Motor neuron (in vitro differentiated cells): ENCODE measurements around the gene PRSS56. TPM values are rescaled to one million over a fixed set of nuclear protein-coding genes. Genes with fewer than 3 reads are reported as not detected.
A peak's percentile ranks its signal among the peaks of the same experiment; 100 is the strongest.

Experiments used
- ATAC-seq, 8 experiments: fragments of 200-7000 bp; cut with Tn5 transposase; replicated peaks in 6 of 8; 2 replicates each; pipeline ENCODE4 v1.8.0; 2021; ENCODE audit warnings: mild to moderate bottlenecking in 8 of 8, moderate library complexity in 8 of 8
- H3K27ac ChIP-seq, 2 donors: fragments of 250-450 bp; sonication (Bioruptor Pico); 2 replicates each; pipeline ENCODE4 v1.9.0; 2021; ENCODE audit warnings: antibody characterized with exemption in 2 of 2, mild to moderate bottlenecking in 2 of 2, moderate library complexity in 1 of 2
- H3K4me1 ChIP-seq, 2 donors: fragments of 250-450 bp; sonication (Bioruptor Pico); replicated peaks in 1 of 2; 2 replicates each; pipeline ENCODE4 v1.6.1; 2021; ENCODE audit warnings: antibody characterized with exemption in 2 of 2, mild to moderate bottlenecking in 2 of 2, moderate library complexity in 1 of 2
- H3K4me3 ChIP-seq, 5 donors: fragments of 250-450 bp; sonication (Bioruptor Pico); 2 replicates each; pipeline ENCODE4 v1.9.0; 2021; ENCODE audit warnings: antibody characterized with exemption in 5 of 5, mild to moderate bottlenecking in 5 of 5, moderate library complexity in 4 of 5
- WGBS, 10 experiments: fragments of 450-650 bp; shearing (Covaris generic); methylation state at CpG; one replicate each; pipeline ENCODE4 v1.0.0; 2022; 5-methylcytosine and 5-hydroxymethylcytosine counted together
- in situ Hi-C, 9 experiments: fragments of 400-800 bp; cut with MboI; loops; one replicate each; pipeline ENCODE4 v1.15.0; 2021; ENCODE audit warnings: low sequenced_read_pairs in 9 of 9, low pct_unique_long_range_greater_than_20kb in 2 of 9; ENCODE audit not compliant: unreplicated experiment in 9 of 9
- total RNA-seq, 8 experiments: library from RNA; unstranded; fragments of 300-600 nt; gene quantifications; 2 replicates each; pipeline versions ENCODE4 v1.2.3 to v1.2.4, GENCODE V29; 2022

Gene PRSS56
- total RNA-seq, 8 experiments from 2014 or later: 0.08 to 1.9 (median 0.58) TPM; not detected in 2

GRCh38 chr2:232543491-232543890 lies 23.3 kb downstream of the PRSS56 start:
- H3K4me1 ChIP-seq: peaks cover 0 to 7% of the 10 kb centered on the region in 2 donors
- in situ Hi-C loops: loop anchor here in 1 of 9 experiments (25.0 kb wide), 1 partner anchor 631 kb away; no protein-coding TSS in a partner anchor

DNA sequence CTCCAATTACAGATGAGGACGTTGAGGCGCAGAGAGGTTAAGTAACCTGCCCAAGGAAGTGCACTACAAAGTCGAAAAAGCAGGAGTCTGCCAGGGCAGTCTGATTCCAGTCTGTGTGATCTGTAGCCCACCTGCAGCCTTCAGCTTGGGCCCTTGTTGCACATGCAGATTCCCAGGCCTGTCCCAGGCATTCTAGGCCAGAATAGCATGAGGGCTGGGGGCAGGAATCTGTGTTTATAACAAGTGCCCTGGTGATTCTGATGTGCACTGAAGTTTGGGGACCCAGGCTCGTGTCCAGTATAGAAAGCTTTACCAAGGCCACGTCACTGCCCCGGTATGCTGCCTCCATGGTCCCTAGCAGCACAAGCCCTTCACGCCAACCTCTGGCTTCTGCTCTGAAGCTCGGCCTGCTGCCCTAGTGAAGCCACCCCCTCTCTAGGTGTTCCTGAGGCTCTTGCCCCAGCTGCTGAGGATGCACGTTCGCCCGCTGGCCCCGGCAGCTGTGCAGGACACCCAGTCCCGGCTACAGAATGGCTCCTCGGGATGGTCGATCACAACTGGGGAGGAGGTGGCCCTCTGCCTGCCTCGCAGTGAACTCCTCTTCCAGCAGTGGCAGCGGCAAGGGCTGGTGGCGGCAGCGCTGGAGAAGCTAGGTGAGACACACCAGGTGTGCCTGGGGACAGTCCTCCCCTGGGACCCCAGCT lies 23.9 kb downstream of the PRSS56 start:
- WGBS, 10 experiments: 94 to 100% (median 100%) methylated on average over 2 to 11 of the region's 19 CpGs; no CpG with 5 or more reads in 5 of the 10 experiments
- no peak overlapping the region for H3K4me3 ChIP-seq
- in situ Hi-C loops: loop anchor here in 1 of 9 experiments (25.0 kb wide), 1 partner anchor 632 kb away; no protein-coding TSS in a partner anchor
- ATAC-seq: peak in 1 of 8 experiments; percentile 8
- peaks cover 0 to 7% of the 10 kb centered on the region in 2 donors for H3K4me1 ChIP-seq
- H3K27ac ChIP-seq: no peak overlapping the region

More at GRCh38 chr2:232543491-232543890, 23.3 kb downstream of the PRSS56 start:
- ATAC-seq: no peak
- WGBS, 10 experiments: 70 to 98% (median 83%) methylated on average over 1 to 8 of the region's 14 CpGs; no CpG with 5 or more reads in 7 of the 10 experiments
- no peak overlapping the region for H3K4me3 ChIP-seq
- no peak overlapping the region for H3K27ac ChIP-seq

DNA sequence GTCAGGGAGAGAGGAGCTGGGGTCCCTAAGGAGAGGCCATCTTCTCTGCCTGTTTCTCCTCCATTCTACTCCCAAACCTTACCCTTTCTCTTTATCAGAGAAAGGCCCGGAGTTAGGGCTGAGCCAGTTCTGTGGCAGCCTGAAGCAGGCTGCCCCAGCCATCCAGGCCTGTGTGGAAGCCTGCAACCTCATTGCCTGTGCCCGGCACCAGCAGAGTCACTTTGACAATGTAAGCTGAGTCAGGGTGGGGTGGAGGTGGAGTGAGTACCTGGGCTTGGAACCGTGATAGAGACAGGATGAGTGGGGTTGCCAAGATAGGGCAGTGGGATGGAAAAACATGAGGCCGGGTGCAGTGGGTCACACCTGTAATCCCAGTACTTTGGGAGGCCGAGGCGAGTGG lies 24.5 kb downstream of the PRSS56 start:
- no peak overlapping the region for H3K4me3 ChIP-seq
- ATAC-seq: peak in 1 of 8 experiments; percentile 9
- H3K4me1 ChIP-seq: peaks cover 2 to 4% of the 10 kb centered on the region in 2 donors
- WGBS, 10 experiments: 66 to 91% (median 80%) methylated on average over 1 to 5 of the region's 6 CpGs; no CpG with 5 or more reads in 7 of the 10 experiments
- in situ Hi-C loops: loop anchor here in 1 of 9 experiments (25.0 kb wide), 1 partner anchor 632 kb away; no protein-coding TSS in a partner anchor
- no peak overlapping the region for H3K27ac ChIP-seq

- Histone ChIP-seq H3K4me1 (peaks cover 2 to 4% of the 10 kb centered on the region in 2 donors), H3K27ac (no peak overlapping the region), H3K4me3 (no peak overlapping the region)
- in situ Hi-C loops: loop anchor here in 1 of 9 experiments (25.0 kb wide), 1 partner anchor 633 kb away; no protein-coding TSS in a partner anchor
- WGBS, 10 experiments: 60 to 100% (median 89%) methylated on average over 1 to 7 of the region's 17 CpGs
- no peak for ATAC-seq
Observed at GRCh38 chr2:232545511-232546375, 25.6 kb downstream of the PRSS56 start.

DNA sequence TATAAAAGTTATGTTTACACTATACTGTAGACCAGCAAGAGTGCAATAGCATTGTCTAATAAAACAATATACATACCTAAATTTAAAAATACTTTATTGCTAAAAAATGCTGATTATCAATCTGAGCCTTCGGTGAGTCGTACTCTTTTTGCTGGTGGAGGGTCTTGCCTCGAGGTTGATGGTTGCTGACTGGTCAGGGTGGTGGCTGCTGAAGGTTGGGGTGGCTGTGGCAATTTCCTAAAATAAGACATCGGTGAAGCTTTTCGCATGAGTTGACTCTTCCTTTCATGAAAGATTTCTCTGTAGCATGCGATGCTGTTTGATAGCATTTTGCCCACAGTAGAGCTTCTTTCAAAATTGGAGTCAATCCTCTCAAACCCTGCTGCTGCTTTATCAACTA lies 27.8 kb downstream of the PRSS56 start:
- WGBS, 10 experiments: 90 to 100% (median 96%) methylated on average over 2 to 6 of the region's 6 CpGs; no CpG with 5 or more reads in 2 of the 10 experiments
- in situ Hi-C loops: loop anchor here in 1 of 9 experiments (25.0 kb wide), 1 partner anchor 636 kb away; no protein-coding TSS in a partner anchor
- Histone ChIP-seq H3K27ac (no peak overlapping the region), H3K4me1 (peaks cover 4 to 10% of the 10 kb centered on the region in 2 donors), H3K4me3 (no peak overlapping the region)
- ATAC-seq: no peak

GRCh38 chr2:232549655-232550353 lies 29.6 kb downstream of the PRSS56 start:
- peak in 1 of 8 experiments; percentile 10 for ATAC-seq
- in situ Hi-C loops: loop anchor here in 1 of 9 experiments (25.0 kb wide), 1 partner anchor 638 kb away; no protein-coding TSS in a partner anchor
- peaks cover 4 to 10% of the 10 kb centered on the region in 2 donors for H3K4me1 ChIP-seq
- H3K27ac ChIP-seq: peak overlapping the region; percentile 86 to 96
- 0 to 100% (median 37%) methylated on average over 2 to 20 of the region's 21 CpGs for WGBS, 10 experiments
- H3K4me3 ChIP-seq: peak overlapping the region; percentile 53 to 73 (median 70)

GRCh38 chr2:232550354-232551249 lies 30.4 kb downstream of the PRSS56 start, which contains the start of the genes EIF4E2 and TIGD1:
TSS of gene EIF4E2 (plus strand) at chr2:232550689. CDS start at chr2:232550725, 36 bp downstream.
TSS of gene TIGD1 (minus strand) at chr2:232550557. CDS start at chr2:232549882, 675 bp downstream.
- 0 to 3% (median 0%) methylated on average over 1 to 22 of the region's 81 CpGs; no CpG with 5 or more reads in 5 of the 10 experiments for WGBS, 10 experiments
- in situ Hi-C loops: no loop called here
- Histone ChIP-seq H3K4me3 (peak within 1 kb of the TSS; percentile 53 to 73 (median 70)), H3K27ac (peak within 1 kb of the TSS; percentile 86 to 96), H3K4me1 (peaks cover 4 to 10% of the 10 kb centered on the region in 2 donors)
- ATAC-seq: peak; percentile 86 to 94 (median 92)

- in situ Hi-C loops: no loop called here
Observed at GRCh38 chr2:232551250-232551638, 31.1 kb downstream of the PRSS56 start.

GRCh38 chr2:232551776-232552175 lies 31.6 kb downstream of the PRSS56 start:
- in situ Hi-C loops: no loop called here
- 67 to 100% (median 90%) methylated on average over 2 to 4 of the region's 4 CpGs; no CpG with 5 or more reads in 2 of the 10 experiments for WGBS, 10 experiments
- H3K4me1 ChIP-seq: peaks cover 4 to 10% of the 10 kb centered on the region in 2 donors
- ATAC-seq: no peak
- no peak overlapping the region for H3K27ac ChIP-seq
- peak overlapping the region; percentile 53 to 73 (median 70) for H3K4me3 ChIP-seq

More at GRCh38 chr2:232551250-232551638, 31.1 kb downstream of the PRSS56 start:
- peak overlapping the region; percentile 53 to 73 (median 70) for H3K4me3 ChIP-seq
- H3K4me1 ChIP-seq: peaks cover 4 to 10% of the 10 kb centered on the region in 2 donors
- peak overlapping the region; percentile 86 to 96 for H3K27ac ChIP-seq
- ATAC-seq: no peak
- 5 to 31% (median 8%) methylated on average over 2 to 7 of the region's 7 CpGs; no CpG with 5 or more reads in 2 of the 10 experiments for WGBS, 10 experiments

- 73 to 100% (median 87%) methylated on average over 1 to 3 of the region's 3 CpGs; no CpG with 5 or more reads in 1 of the 10 experiments for WGBS, 10 experiments
- peaks cover 0 to 7% of the 10 kb centered on the region in 2 donors for H3K4me1 ChIP-seq
- in situ Hi-C loops: no loop called here
Observed at GRCh38 chr2:232556426-232556825, 36.2 kb downstream of the PRSS56 start.

GRCh38 chr2:232562515-232563151 lies 42.4 kb downstream of the PRSS56 start:
- WGBS, 10 experiments: 60 to 100% (median 81%) methylated on average over 1 to 8 of the region's 8 CpGs
- in situ Hi-C loops: no loop called here
- H3K27ac ChIP-seq: no peak overlapping the region
- no peaks in the 10 kb centered on the region for H3K4me1 ChIP-seq
- no peak for ATAC-seq
- no peak overlapping the region for H3K4me3 ChIP-seq

More at GRCh38 chr2:232556426-232556825, 36.2 kb downstream of the PRSS56 start:
- no peak overlapping the region for H3K27ac ChIP-seq
- ATAC-seq: no peak
- no peak overlapping the region for H3K4me3 ChIP-seq
